HG03139 (cell line): ENCODE data around the gene OVOL1.

Experiments
- ATAC-seq: cut with Tn5 transposase; IDR thresholded peaks from one replicate; pipeline ENCODE4 v1.9.1; 2021; ENCODE audit not compliant: unreplicated experiment

OVOL1 gene

DNA sequence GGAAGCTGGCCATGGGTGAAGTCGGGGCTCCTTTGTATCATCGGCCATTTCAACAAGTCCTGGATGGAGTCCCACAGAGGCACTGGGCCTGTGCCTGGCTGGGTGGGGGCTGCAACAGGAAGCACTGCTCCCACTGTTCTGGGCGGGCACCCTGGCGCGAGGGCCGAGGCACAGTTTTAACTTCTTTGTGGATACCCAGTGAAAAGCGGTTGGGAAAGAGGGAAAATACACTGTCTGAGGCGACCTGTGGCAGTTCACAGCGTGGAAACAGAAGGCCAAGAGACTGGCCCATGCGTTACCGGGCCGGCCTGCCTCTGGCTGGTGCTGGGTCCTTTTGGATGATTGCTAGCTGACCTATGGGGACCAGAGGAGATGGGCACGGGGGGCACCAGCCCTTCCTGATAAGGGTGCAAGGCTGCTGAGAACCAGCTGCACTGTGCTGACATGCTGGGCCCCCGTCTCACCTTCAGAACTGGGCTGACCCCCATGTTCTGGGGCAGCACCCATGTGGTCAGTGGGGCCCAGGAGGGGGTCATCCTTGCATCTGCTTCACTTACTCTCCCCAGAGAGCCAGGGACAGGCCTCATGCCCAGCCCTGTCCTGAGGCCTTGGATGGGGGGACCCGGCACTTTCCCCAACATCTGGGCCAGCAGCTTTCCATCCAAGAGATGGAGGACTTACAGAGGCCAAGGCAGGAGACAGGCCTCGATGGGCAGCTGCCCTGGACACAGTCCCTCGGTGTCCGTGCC lies 4.2 kb downstream of the OVOL1 start:
- no peak for ATAC-seq

DNA sequence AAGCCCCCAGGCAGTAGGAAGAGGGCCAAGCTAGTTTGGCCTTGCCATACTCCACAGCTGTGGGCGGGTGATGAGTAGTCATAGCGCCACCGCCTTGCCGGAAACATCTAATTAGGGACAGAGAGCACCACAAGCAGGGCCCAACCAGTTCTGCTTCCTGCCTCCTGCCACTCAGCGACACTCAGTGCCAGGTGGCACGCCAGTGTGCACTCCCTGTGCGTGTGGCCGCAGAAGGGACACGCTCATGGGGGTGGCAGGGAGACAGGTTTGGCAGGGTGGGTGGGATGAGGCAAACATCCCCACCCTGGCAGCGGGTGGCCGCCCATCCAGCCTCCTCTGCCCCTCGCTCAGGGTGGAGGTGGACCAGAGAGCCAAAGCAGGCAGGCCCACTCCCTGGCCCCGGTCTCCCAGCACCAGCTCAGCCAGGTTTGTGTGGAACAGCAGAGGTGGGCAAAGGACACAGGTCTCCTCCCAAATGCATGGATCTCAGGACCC lies 4.9 kb downstream of the OVOL1 start:
- ATAC-seq, result no peak

DNA sequence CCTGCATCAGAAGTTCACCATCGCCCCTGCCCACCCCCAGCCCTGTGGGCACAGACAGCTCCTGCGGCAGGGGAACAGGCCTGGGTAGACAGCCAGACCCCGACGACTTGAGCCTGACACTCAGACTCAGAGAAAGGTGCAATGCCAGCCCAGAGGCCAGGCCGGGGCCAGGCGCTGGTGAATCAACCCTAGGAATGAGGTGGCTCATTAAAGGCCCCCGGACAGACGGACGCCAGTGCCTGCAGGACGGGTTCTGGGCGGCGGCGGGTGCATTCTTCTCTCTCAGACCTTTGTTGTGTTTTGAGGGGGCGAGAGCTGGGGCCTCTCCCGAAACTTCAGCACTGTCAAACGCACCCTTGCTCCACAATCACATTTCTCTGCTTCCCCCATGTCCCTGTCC lies 5.6 kb downstream of the OVOL1 start:
- ATAC-seq, result no peak

DNA sequence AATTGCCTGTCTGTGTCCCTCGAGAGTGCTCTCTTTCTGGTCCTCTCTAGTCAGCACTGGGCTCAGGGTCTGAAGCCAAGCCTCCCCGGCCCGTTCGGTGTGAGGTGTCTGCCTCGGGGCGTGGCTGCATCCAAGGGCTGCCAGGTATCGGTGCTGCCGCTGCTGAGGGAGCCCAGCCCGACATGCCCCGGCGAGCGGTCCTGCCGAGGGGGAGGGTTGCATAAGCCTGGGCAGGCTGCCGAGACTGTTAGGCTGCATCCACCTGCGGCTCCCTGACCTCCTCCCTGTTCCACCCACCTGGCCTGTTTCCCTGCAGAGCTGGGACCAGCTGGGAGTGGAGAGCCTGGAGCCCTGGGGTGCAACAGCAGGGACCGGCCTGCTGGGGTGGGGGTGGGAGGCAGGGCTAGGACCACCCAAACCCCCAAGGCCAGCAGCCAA lies 6.3 kb downstream of the OVOL1 start:
- no peak for ATAC-seq

DNA sequence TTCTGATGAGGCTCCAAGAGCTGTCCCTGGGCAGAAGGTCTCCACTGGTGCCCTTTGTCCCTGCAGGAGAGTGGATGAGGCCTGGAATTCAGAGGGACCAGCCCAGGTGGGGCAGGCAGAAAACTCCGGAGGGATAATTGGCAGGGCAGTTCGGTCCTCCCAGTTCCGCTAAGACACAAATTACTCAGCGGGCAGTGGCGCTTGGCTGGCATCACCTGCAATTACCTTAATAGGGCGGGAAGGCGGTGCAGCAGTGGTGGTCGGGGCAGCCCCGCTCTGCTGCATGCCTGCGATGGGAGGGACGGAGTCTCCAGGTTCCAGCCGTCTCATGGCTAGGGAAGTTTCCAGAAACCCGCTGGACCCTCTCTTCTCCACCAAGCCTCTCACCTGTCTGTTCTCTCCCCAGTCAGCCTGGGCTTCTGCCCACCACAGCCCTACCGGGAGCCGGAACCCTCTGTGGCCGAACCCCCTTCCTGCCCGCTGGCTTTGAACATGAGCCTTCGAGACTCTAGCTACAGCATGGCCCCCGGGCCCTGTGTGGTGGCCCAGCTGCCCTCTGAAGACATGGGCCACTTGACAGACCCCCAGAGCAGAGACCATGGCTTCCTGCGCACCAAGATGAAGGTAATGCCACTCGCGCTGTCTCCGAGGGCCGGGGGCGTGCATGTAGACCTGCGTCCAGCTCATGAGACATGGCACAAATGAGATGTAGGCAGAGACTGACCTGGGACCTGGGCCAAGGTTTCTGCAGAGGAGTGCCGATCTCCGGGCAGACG lies 7.0 kb downstream of the OVOL1 start:
- no peak for ATAC-seq

DNA sequence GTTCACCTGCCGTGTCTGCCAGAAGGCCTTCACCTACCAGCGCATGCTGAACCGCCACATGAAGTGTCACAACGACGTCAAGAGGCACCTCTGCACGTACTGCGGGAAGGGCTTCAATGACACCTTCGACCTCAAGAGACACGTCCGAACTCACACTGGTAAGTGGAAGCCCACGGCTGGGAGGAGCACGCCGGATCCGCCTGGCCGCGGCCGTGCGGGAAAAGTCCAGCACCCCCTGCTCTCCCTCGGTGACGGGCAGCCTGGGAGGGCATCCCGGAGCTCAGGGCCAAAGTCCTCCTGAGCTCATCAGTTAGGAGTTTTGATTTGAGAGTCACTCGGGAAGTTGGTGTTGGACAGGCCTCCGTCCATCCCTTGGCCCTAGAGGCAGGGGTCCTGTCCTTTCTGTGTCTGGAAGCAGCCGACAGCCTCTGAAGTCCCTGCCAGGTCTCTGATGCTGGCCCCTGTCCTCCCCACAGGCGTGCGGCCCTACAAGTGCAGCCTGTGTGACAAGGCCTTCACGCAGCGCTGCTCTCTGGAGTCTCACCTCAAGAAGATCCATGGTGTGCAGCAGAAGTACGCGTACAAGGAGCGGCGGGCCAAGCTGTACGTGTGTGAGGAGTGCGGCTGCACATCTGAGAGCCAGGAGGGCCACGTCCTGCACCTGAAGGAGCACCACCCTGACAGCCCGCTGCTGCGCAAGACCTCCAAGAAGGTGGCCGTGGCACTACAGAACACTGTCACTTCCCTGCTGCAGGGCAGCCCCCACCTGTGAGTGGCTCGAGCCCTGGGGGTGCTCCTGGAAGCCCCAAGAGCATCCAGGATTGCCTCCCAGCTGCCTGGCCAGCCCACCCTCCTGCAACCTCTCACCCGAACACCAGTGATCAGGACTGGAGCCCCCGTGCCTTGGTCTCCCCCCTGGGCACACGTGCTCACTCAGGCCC lies 8.0 kb downstream of the OVOL1 start:
- ATAC-seq, result no peak

DNA sequence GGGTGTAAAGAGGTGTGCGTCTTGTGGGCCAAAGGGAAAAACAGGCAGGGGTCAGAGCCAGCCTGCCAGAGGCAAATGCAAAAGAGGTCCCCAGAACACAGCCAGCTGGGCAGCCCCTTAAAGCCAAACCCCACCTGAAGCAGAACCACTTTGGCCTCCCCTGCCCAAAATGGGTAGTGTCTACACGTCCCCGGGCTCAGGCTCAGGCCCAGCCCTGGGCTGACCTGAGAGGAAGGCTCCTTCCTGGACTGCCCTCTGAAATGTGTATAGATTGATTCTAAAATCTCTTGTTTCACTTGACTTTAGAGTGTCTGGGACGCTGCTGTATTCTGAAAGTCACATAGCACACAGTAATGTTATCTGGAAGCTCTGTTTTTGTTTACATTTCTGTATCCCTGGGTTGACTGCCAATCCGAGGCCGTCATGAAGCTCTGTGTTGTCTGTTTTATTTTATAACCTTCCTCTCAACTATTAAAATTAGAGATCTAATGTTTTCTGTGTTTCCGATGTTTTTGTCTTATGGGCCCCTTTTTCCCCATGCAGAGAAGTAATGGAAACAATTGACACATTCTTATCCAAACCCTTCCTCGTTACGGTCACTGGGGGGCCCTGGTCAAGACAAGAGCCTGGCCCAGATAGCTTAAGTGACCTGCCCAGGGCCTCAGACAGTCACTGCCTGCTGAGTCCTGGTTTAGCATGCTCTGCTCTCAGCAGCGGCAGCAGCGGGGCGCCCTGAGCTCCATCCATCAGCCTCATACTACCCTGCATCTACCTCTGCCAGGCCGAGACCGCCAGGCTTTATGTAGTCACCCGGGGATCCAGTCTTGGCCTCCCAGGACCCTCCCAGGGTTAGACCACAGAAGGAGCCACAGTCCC lies 10.1 kb downstream of the OVOL1 start:
- ATAC-seq, result no peak

DNA sequence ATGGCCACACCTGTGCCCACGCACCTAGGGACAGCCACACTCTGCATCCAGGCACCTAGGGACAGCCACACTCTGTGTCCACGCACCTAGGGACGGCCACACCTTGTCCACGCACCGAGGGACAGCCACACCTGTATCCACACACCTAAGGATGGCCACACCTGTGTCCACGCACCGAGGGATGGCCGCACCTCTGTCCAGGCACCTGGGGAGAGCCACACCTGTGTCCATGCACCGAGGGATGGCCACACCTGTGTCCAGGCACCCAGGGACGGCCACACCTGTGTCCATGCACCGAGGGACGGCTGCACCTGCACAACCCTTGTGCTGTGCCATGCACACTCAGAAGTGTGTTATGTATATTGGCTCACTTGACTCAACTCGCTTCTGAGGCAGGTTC lies 10.8 kb downstream of the OVOL1 start:
- ATAC-seq, result no peak

DNA sequence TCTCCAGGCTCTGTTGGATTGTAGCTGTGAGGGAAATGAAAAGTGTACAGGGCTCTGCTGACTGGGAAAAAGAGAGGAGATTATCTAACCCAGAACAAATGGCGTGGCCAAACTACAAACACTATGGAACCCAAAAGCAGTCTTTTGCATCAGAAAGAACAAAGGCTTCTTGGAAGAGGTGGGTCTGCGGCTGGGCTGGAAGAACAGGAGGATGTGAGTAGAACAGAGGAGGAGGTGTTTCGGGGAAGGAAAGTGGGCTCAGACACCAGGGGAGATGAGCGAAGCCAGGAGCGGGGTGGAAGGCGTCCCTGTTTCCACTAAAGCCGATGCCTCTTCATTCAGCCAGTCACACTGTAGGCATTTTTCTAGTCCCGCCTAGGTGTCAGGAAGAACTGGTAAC lies 12.0 kb downstream of the OVOL1 start:
- no peak for ATAC-seq

DNA sequence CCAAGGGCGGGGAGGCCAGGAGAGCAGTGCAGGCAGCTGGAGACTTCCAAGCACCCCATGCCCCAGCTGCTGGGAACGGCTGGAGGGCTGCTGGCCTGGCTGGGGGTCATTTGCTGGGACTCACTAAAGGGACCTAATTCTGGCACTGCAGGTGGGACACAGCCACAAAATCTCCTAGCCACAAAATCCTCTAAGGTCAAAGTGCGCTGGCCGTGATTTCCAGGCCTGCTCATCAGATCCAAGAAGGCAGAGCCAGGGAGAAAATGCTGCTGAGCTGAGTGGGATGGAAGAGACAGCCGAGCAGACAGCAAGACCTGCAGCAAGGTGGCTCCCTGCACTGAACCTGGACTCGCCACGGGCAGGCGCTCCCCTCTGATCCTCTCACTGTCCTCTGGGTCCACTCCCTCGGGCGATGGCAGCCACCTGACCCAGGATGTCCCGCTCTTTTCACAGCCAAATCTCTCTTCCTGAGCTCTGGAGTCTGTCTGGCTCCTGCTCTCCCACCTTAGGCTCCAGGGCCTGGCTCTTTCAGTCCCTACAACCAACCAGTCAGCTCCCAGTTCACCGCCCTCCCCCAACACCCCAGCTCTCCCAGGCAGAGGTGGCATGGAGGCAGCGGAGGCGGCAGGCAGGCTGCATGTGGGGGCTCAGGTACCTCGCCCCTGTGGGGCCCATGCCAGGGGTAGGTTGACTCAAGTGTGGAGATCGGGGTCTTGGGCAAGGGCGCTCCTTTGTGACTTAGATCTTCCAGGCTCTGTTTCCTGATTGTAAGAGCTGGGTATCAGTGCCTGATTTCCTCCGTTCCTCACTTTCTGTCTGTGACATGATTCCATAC lies 14.5 kb downstream of the OVOL1 start:
- ATAC-seq, result no peak

DNA sequence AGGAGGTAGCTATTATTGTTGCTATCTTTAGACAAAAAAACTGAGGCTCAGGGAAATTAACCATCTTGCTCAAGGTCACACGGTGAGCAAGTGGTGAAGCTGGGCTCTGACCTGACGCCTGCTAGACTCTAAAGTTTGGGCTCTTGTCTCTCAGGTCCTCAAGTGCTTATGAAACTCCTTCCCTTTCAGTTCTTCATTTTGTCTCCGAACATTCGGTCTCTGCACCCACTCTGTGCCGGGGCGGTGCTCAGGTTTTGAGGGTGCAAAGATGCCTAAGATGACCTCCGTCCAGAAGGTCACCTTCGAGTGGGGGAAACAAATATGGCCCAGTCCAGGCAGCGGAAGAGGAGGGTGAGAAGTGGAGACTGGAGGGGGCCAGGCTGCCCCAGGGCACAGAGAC lies 16.0 kb downstream of the OVOL1 start:
- ATAC-seq, result no peak

DNA sequence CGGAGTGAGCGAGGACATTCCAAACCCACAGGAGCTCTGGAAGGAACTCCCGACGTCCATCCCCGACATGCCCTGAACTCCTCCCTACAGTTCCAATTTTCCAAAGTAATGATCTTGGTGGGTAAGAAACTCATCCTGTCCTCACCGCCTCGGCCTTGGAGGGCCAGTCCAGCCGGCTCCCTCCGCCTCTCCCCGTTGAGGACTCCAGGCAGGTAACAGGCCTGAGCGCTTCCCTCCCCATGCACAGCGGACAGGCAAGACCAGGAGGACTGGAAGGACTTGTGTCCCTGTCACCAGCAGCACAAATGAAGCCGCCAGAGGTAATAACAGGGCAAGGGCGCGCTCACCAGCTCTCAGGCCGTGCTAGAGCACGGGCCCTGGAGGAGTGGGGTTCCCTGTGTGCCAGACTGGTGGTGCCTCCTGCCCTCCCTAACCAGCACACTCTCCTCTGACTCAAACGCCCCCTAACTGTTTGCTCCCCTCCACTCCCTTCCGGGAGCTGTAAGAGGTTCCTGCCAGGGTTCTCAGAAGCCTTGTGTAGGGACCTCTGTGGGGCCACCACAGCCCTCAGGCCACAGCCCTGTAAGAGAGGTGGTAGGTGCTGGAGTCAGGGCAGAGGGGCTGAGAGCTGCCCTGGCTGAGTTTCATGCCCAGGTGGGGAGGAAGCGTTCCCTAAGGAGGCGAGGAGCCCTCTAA lies 17.1 kb downstream of the OVOL1 start:
- no peak for ATAC-seq

DNA sequence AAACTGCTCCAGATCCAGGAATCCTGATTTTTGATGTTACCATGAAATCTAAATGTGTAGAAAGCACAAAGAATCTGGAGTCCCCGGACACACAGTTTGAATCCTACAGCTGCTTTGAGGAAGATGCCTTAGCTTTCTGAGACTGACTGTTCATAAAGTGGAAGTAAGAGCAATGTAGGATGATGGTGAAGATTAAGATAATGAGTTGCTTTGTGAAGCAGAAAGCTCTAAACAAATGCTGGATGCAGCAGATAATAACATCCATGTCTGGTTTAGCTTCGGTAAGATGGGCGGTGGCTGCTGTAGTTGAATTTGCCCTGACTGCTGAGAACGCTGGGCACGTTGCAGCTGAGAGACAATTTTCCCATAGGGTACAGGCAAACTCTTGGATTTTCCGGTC lies 20.1 kb downstream of the OVOL1 start:
- ATAC-seq, result no peak

DNA sequence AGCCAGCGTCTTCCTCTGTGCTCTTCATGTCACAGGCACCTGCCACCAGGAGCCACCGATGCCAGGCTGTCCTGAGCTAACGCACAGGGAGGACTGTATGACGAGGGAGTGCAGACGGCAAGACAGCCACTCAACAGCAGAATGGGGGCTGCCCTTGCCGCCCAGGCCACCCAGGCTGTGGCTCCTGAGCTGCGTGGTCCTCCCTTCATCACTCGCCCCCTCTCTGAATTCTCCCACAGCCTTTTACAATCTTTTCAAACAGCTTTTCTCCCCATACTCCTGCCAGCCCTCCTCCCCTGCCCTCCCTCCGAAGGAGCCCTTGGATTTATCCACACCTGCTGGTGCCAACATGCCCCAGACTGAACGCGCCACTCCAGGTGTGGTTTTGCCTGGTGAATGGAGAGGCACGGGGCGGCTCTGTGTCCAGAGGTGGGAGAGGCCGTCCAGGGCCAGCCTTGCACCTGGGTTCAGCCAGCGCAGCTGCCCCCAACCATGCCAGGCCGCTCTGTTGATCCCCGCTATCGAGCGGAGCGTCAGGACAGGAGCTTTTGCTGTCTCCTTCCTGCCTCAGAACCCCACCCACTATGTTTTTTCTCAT lies 22.0 kb downstream of the OVOL1 start:
- no peak for ATAC-seq

DNA sequence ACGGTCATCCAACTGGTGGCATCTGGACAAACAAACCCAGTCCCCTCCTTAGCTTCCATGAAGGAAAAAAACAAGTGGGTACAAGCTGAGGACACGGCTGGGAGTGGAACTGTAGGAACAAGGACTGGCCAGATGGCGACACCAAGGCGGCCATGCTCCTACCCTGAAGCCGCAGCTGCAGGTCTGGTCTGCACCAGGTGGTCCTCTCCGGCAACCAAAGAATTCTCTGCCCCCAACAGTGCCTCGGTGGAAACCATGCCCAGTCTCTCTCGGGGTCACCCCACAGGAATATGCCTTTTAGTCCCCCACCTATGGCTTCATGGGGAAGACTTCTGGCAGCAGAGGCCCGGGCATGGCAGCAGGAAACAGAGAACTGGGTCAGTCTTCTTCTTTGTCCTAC lies 22.6 kb downstream of the OVOL1 start:
- no peak for ATAC-seq

DNA sequence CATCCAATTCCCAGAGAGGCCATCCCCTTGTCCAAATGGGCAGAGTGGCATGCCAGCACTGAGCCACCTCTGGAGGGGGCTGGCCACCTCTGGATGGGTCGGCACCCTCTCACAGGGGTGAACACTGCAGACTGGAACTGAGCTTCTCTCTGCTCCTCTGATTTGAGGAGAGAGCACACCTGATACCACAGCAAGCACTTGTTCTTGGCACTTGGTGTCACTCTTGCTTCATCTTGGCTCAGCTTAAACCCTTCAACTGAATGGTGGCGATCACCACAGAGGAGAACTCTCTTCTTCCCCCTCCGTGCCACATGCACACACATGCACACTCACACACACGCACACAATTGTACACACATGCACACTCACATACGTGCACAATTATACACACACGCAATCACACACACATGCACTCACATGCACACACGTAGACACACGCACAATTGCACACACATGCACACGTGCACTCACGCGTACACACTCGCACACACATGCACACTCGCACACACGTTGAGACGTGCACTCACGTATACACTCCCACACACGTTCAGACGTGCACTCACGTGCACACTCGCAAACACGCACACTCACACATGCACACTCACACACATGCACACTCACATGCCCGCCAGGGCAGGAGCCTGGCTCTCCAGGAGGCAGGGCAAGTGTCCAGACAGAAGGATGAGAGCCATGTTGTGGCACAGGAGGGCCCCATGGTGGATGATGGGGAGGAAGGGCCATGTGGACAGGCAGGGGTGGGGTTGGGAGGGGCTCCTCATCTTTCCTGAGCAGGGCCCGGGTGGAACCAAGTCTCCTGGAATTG lies 23.4 kb downstream of the OVOL1 start:
- no peak for ATAC-seq

DNA sequence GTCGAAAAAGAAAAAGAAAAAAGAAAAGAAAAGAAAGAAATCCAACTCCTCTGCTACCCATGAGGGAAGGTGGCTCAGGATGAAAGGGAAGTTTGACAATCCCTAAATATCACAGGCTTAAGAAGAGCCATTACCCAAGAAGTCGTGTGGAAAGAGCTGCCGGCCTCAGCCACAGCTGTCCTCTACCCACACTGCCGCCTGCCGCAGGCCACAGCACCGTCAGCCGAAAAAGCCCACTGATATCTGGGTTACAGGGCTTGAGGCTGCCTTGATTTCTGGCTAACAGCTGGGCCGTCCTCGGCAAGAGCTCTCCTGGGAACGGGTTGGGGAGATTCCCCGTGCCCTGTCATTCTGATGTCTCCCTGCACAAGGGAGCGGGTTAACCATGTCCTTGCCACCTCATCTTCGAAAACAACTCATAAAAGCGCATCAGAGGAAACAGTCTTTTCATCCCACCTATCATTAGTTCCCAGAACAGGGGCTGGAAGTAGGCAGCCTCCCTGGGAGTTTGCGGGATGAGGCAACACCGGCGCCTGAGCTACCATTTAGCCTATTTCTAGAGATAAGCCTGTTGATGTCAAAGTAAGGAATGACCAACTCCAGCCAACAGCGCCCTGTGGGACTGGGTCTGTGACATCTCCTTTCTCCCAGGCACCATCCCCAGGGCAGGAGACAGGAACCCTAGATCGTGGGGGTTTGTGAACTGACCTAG lies 25.1 kb downstream of the OVOL1 start:
- no peak for ATAC-seq
